Measurements from ENCODE around the gene CDH23.
A peak's percentile ranks its signal among the peaks of the same experiment; 100 is the strongest.

CDH23 gene

DNA sequence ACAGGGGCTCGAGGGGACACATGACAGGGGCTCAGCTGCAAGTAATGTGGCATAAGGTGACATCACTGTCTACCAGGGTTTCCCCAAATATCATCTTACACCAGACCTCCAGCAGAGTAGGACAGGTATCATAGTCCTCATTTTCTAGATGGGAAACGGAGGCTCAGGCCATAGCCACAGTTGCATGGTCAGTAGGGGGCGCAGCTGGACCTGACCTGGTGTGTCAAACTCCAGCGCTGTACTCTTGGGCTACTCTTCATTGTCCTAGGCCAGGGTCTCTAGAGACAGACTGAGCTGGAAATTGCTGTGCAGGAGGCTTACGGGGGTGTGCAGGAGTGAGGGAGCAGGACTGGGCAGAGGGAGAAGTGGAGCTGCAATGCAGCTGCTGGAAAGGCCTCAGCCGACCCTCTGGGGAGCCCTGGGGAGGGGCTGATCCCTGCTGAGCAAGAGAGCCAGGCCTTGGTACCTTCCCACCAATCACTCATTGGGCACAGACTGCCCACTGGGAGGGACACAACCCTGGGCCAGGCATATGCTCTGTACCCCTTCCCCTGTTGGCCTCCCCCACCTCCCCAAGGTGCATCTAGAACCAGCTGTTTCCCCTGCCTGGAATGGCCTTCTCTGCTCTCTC lies 89.9 kb downstream of the CDH23 start:
- DNase-seq (ENCODE audit: low spot score) = peak; percentile 27

DNA sequence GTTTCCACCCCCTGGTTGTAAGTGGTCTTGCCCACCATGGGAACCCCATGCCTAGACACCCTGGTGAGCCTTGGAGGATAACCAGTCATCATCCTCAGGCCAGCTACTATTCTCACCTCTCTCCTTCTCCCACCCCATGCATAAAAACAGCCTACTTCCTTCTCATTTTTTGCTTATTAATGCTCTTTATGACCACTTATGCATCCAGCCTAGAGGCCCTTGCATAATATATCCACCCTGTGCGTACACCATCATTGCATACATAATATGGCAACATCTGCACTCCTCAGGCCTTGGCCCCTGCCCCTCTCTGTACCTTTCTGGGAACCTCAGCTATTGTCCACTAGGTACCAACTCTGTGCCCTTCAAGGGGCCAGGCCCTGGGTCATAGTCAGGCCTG lies 91.0 kb downstream of the CDH23 start:
- DNase-seq (ENCODE audit: low spot score) = no peak

DNA sequence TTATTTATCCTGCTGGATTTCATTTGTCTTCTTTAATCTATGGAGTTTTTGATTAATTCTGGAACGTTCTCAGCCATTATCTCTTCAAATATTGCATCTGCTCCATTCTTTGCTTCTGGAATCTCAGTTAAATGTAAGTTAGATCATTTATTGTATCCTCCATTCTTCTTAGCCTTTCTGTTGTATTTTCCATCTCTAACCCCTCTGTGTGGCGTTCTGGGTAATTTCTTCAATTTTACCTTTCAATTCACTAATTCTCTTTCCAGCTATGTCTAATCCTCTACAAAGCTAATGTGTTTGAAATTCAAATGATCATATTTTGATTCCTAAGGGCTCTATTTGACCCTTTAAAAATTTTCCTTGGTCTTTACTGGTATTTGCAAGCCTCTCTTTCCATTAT lies 92.4 kb downstream of the CDH23 start:
- no peak for DNase-seq (ENCODE audit: low spot score)

DNA sequence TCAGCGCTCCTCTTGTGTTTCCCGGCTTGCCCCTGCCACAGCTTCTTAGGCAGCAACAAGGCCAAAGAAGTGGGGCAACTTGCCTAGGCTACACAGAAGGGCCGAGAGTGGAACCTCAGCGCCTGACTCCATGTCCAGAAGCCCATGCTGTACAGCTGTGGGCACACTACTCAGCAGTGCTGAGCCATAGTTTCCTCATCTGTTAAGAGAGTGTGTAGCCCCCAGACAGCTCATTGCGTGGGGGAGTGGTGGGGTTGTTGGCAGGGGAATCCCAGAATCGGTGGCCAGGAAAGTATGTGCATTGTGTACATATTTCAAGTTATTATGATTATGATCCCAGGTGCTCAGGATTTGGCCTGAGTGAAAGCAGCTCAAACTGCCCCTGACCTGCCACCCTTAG lies 96.2 kb downstream of the CDH23 start:
- no peak for DNase-seq (ENCODE audit: low spot score)

GRCh38 chr10:71493741-71494140 lies 97.0 kb downstream of the CDH23 start:
- peak; percentile 21 for DNase-seq (ENCODE audit: low spot score)

DNA sequence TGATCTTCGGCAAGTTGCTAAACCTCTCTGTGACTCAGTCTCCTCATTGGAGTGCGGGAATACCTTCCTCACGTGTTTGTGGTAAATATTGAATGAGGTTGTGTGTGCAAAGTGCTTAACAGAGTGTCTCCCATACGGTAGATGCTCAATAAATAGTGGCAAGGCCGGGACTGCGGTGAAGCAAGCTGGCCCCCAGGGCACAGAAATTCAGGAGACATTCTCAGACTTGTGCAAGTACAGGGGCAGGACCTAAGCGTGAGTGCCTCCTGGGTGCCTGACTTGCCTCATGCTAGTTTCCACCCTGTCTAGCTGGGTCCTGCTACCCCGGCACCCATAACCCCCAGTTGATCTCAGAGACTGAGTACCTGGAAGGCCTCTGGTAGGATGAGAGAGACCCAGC lies 97.8 kb downstream of the CDH23 start:
- DNase-seq (ENCODE audit: low spot score) = no peak

- no peak for DNase-seq (ENCODE audit: low spot score)
Measured at GRCh38 chr10:71494980-71495381, 98.3 kb downstream of the CDH23 start.

- DNase-seq (ENCODE audit: low spot score) = no peak
Measured at GRCh38 chr10:71496927-71497762, 100.4 kb downstream of the CDH23 start.

- no peak for DNase-seq (ENCODE audit: low spot score)
Measured at GRCh38 chr10:71497763-71498326, 101.1 kb downstream of the CDH23 start.

GRCh38 chr10:71501402-71501801 lies 104.7 kb downstream of the CDH23 start:
- DNase-seq (ENCODE audit: low spot score) = no peak

GRCh38 chr10:71502190-71502589 lies 105.5 kb downstream of the CDH23 start:
- no peak for DNase-seq (ENCODE audit: low spot score)

- no peak for DNase-seq (ENCODE audit: low spot score)
Measured at GRCh38 chr10:71502851-71503250, 106.1 kb downstream of the CDH23 start.

GRCh38 chr10:71504168-71504567 lies 107.4 kb downstream of the CDH23 start:
- no peak for DNase-seq (ENCODE audit: low spot score)

DNA sequence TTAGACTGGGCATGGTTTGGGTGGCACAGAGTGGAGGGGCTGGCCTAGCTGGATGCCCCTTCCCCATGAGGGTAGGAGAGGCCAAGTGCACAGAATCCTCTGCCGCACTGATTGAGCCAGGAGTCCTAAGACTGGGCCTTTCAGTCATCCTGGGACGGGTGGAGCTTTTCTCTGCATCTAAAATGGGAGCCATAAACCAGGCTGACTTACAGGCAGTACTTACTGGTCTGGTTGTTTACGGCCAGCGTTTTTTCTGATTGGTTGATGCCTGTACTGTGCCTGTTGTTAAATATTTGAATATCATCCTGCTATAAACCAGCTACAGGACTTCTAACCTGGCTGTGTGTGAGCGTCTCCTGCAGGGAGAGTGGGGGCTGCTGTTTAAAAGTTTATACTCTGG lies 107.8 kb downstream of the CDH23 start:
- no peak for DNase-seq (ENCODE audit: low spot score)

GRCh38 chr10:71505862-71506261 lies 109.1 kb downstream of the CDH23 start:
- DNase-seq (ENCODE audit: low spot score) = no peak

GRCh38 chr10:71509444-71509843 lies 112.7 kb downstream of the CDH23 start:
- no peak for DNase-seq (ENCODE audit: low spot score)

DNA sequence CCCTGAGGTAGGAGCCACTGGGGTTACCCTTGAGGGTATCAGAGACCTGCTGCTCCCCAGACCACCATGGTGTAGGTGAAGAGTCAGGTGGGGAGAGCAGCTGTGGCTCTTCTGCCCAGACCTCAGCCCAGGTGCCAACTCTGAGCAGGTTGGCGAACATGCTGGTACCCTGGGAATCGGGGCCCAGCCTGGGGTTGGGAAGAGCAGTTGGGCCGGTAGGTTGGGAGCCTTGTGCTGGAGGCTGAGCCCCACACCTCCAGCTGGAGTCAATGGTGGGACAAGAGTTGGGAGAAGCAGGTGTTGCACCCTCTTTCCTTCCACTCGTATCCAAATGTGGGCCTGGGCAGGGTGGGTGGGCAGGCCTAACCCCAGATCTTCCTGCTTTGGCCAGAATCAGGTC lies 114.5 kb downstream of the CDH23 start:
- no peak for DNase-seq (ENCODE audit: low spot score)

GRCh38 chr10:71512312-71512711 lies 115.6 kb downstream of the CDH23 start:
- no peak for DNase-seq (ENCODE audit: low spot score)

- DNase-seq (ENCODE audit: low spot score) = peak; percentile 58
Measured at GRCh38 chr10:71512761-71513539, 116.2 kb downstream of the CDH23 start.

- DNase-seq (ENCODE audit: low spot score) = no peak
Measured at GRCh38 chr10:71513540-71513853, 116.8 kb downstream of the CDH23 start.

DNA sequence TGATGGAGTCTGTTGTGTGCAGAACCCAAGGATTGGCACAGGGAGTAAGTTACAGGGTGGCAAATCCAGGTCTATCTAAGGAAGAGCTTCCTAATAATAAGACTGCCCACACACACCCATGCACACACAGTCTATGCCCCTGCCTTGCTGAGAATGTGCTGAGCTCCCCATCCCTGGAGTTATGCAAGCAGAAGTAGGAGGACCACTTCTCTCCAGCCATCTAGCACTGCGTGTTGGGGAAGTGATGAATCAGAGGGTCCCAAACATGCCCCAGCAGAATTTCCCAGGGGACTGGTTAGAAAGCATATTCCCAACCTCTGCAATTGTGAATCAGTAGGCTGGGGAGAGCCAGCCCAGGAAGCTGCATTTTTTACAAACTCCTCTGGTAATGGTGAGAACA lies 117.2 kb downstream of the CDH23 start:
- DNase-seq (ENCODE audit: low spot score) = no peak

DNA sequence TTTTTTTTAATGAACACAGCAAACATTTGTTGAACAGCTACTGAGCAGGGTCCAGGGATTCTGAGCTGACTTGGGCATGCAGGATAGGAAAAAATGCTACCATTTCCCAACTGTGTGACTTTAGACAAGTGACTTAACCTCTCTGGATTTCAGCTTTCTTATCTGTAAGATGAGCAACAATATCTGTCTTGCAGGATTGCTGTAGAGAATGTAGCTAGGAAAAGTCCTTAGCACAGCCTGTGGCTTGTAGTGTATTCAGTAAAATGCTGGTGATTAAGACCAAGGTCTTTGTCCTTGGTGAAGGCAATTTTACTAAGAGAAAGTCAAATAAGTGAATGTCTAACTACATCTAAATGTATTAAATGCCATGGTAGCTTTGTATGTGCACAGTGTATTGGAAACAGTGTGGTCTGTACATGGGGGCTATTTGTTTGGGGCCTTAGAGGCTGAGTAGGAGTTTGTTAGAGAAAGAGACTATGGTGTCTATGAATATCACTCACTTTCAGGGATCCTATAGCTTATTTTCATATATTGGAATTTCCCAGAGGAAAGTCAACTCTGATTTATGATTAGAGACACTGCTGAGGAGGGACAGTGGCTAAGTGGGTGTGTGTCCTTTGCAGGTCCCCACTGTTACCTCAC lies 118.9 kb downstream of the CDH23 start:
- DNase-seq (ENCODE audit: low spot score) = no peak

Data from LoVo (cell line).